ENCODE measurements around the gene KIAA0825.
"Not testable (repeated sequence)": the region's sequence is repeated elsewhere in the genome, so short reads cannot be mapped to it uniquely, and the experiment has no call there.

Gene KIAA0825

GRCh38 chr5:94218374-94218773 is 400.0 kb downstream of the KIAA0825 start:
- peak; percentile 94 for DNase-seq

GRCh38 chr5:94217745-94218144 is 400.7 kb downstream of the KIAA0825 start:
- DNase-seq = no peak

- peak; percentile 20 for DNase-seq
These were observed 401.2 kb downstream of the KIAA0825 start for GRCh38 chr5:94217216-94217615.

- no peak for DNase-seq
These were observed 405.9 kb downstream of the KIAA0825 start for GRCh38 chr5:94212476-94212875.

GRCh38 chr5:94209774-94210355 is 408.5 kb downstream of the KIAA0825 start:
- DNase-seq = peak; percentile 8

DNA sequence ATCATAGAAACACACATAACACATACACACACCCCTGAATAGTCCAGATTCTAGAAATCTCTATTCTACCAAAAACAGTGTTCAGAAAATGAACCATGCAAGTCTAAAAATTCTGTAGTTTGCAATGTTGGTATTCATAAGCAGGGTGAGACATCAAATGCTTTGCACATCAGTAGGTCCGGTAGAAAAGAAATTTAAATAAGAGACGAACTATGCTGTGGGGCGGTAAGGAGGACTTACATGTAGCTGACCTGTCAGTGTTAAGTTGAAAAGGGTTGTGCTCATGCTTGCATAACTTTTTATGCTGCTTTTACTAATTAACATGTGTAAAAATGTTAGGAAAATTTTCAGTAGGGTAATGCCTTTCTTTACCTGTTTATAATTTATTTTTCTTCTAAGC is 409.1 kb downstream of the KIAA0825 start:
- DNase-seq = no peak

DNA sequence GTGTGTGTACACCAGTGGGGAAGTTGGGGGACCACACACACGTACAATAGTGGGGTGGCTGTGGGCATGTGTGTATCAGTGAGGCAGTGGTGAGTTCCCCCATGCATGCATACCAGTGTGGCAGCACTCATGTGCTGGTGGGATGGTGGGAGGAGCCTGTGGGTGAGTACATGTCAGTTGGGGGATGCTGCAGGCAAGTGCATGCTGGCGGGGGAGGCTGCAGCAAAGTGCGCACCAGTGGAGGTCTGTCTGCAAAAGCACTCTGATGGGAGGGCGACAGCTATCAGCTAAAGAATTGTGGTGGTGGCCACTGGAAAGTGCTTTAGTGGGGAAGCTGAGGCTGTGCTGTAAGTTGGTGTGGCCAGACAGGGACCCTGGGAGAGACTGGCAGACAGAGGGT is 418.8 kb downstream of the KIAA0825 start:
- no peak for DNase-seq

DNA sequence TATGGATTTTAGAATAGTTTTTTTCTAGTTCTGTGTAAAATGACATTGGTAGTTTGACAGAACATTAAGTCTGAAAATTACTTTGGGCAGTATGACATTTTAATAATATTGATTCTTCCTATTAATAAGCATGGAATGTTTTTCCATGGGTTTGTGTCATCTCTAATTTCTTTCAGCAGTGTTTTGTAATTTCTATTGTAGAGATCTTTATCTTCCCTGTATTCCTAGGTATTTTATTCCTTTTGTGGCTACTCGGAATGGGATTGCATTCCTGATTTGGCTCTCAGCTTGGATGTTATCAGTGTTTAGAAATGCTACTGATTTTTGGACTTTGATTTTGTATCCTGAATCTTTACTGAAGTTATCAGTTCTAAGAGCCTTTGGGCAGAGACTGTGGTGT is 420.4 kb downstream of the KIAA0825 start:
- no peak for DNase-seq

DNA sequence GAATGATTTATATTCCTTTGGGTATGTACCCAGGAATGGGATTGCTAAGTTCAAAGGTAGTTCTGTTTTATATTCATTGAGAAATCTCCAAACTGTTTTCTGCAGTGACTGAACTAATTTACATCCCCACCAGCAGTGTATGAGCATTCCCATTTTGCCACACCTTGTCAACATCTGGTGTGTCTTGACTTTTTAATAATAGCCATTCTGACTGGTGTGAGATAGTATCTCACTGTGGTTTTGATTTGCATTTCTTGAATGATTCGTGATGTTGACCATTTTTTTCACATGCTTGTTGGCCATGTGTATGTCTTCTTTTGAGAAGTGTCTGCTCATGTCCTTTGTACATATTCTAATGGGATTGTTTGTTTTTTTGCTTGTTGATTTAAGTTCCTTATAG is 421.5 kb downstream of the KIAA0825 start:
- DNase-seq = no peak

DNA sequence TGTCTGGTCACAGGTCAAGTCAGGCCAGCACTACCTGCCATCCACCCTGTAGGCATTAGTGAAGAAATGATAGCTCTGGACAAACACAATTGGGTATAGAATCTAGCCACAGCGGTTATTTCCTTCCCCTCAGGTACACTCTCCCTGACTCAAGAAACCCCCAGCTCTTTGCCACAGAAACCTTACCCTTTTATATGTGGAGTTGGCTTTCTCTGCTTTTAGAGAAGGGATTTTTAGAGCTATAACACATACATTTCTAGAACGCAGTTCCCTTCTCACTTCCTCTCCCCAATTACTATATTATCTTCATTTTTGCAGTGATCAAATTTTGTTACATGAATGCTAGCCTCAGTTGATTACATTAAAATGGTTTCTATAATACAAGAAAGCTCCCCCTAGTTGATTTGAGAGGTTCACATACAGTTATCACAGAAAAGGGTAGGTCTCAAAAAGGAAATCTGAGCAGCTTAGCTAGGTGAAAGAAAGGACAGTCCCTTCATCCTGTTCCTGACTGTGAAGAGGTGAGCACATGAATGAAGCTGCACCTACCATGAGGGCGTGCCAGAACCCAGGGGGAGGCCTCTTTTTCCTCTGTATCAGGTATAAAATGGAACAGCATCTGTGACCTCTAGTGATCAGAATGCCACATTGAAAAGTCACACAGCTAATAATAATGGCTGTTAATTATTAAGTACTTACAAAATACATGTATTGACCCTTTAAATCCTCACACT is 425.6 kb downstream of the KIAA0825 start:
- no peak for DNase-seq

DNA sequence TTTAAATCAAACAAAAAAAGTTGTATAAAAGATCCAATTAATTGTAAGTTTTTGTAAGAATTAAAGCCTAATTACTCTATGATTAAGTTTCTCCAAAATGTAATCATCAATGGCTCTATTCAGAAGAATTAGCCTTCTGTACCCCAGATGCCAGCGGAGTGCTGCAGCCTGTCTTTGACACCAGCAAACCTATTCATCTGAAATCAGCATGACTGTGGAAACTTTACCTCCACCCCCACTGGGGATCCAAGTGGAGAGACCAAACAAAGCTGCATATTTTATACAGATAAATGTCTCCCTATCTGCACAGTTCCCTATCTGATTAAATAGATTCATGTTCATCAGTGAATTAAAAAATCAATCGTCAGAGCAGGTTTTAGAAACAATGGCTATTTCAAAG is 426.8 kb downstream of the KIAA0825 start:
- no peak for DNase-seq

GRCh38 chr5:94188725-94189124 is 429.7 kb downstream of the KIAA0825 start:
- no peak for DNase-seq

GRCh38 chr5:94184870-94185269 is 433.5 kb downstream of the KIAA0825 start:
- DNase-seq = no peak

GRCh38 chr5:94181895-94182294 is 436.5 kb downstream of the KIAA0825 start:
- DNase-seq = no peak

DNA sequence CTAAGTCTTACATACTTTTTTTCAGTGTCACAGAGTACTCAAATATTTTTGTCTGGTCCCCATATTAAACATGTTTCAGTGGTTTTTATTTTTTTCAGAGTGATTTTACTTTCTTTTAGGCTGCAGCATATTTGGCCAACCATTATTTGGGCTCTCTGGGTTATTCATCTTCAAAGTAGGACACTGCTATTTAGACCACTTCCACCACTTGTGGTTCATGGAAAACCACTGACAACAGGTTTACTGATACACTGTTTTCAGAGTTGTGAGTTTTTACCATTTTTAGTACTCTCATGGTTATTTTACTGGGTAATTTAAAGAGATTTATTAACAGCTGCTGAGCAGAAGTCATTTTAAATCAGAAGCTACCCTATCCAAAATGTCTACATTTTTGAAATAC is 437.6 kb downstream of the KIAA0825 start:
- peak; percentile 25 for DNase-seq

DNA sequence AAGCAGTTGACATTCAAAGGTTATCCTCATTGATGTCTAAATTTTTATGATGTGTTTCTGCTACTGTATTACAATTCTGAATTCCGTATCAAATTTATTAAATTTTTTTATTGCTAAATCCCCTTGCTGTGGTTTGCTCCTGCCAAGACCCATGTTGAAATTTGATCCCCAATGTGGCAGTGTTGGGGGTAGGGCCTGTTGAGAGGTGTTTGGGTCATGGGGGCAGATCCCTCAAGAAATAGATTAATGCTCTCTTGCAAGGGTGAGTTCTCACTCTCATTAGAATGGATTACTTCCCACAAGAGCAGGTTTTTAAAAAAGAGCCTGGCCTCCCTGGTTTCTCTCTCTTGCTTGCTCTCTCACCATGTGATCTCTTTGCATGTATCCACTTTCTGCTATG is 442.5 kb downstream of the KIAA0825 start:
- no peak for DNase-seq

DNA sequence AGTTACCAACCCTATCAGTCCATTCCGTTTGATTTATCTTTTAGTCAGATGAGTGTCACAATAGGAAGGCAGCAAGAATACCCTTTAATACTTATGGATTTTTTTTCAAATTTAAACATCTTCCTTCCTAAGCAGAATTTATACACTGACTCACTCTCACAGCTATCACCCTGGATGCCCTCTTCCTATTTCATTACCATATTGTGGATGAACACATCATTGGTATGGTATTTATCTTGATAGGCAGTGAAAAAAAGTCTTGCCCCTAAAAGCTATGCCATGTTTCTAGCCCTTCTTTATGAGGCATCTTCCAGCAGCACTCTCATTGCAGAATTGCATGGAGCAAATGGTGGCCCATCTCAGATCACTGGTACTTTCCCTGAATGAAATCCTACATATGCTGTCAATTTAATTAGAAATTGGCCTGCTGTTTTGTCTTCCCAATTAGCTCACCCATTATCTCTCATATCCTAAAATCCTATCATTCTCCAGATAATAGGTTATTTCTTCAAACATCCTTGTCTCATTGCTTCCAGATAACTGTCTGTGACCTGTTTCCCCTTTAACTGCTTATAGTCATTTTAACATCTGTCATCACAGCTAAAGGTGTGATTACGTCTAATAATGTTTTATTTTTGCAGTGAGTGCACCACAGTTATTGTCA is 443.5 kb downstream of the KIAA0825 start:
- peak; percentile 46 for DNase-seq

DNA sequence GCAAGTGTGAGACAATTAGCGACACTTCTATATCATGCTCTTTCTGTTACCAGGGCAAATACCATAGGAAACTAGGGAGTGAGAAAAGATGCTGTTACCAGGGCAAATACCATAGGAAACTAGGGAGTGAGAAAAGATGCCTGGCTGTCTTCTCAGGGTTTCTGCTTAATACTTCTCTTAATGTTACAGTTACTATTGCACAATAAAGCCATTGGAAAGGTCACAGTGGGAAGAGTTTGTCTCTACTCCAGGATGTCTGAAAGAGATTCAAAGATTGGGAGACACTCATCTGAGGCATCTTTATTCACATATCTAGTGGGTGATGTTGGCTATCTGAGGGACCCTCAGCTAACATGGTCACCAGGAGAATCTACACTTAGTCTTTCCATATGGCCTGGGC is 445.3 kb downstream of the KIAA0825 start:
- DNase-seq = no peak

- DNase-seq = not testable (repeated sequence)
These were observed 447.3 kb downstream of the KIAA0825 start for GRCh38 chr5:94171070-94171469.

DNA sequence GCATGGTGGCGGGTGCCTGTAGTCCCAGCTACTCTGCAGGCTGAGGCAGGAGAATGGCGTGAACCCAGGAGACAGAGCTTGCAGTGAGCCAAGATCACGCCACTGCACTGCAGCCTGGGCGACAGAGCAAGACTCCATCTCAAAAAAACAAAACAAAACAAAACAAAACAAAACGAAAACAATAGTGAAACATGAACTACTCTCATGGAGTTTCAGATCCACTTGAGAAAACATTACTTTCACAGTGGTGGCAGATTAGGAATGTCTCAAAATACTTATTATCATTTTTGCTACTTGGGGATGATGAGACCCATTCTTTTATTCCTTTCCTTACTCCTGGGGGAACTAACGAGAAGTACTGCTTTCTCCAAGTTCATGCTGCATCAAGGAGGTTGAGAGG is 448.2 kb downstream of the KIAA0825 start:
- DNase-seq = not testable (repeated sequence)

GRCh38 chr5:94168151-94168550 is 450.3 kb downstream of the KIAA0825 start:
- no peak for DNase-seq

DNA sequence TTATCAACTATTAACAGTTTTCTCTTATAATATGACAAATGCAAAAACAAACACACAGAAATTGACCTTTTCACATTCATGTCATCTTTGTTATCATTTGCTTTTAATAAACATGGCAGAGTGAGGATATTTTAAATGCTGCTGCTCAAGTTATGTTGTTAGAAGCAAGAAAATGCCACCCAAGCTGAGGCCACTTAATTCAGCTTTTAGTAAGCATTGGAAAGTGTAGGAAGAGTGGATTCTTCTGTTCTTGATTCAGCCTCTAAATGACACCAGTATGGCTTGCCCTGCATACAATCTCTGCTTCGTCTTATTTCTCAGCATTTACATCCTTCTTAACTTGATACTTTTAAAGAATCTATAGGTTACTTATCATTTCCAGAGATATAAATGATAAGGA is 456.6 kb downstream of the KIAA0825 start:
- DNase-seq = no peak

DNA sequence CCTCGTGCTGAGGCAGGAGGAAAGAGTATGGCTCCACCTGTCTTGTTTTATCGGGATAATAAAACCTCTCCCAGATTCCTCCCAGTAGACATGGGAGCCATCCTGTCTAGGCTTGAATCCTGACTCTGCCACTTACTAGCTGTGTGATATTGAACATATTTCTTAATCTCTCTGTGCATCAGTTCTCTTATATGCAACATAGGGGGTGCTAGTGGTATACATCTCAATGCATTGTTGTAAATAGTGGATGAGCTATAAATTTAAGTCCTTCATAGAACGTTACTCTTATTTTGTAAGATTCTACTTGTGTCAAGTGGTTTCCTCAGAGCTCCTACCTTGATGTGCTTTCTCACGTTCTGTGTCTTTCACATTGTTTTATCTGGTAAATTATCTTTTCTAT is 459.3 kb downstream of the KIAA0825 start:
- DNase-seq = no peak

All from fibroblast of upper back skin (primary cell).